Psoas muscle (tissue), 8 donors: ENCODE results near the gene IFT27. TPM values are rescaled to one million over a fixed set of nuclear protein-coding genes. Genes with fewer than 3 reads are reported as not detected.

Experiments used
- ATAC-seq, 4 donors: fragments of 200-7000 bp; cut with Tn5 transposase; one replicate each; pipeline ENCODE4 v1.9.1; 2020; ENCODE audit warnings: moderate library complexity in 3 of 4, mild to moderate bottlenecking in 2 of 4
- DNase-seq, 2 donors: peaks; one replicate each; pipeline ENCODE4 v3.0.0-alpha.2; 2020
- H3K27ac ChIP-seq: fragments of 200-600 bp; one replicate; pipeline ENCODE4 v1.8.0; 2022
- H3K27me3 ChIP-seq, 3 donors: fragments of 200-600 bp in 1 of 3; one replicate each; pipeline versions ENCODE4 v1.6.1 to v1.8.0; 2013 to 2022; ENCODE audit warnings: low read length in 2 of 3, mild to moderate bottlenecking in 2 of 3, moderate library complexity in 1 of 3; ENCODE audit not compliant: insufficient read depth in 3 of 3
- H3K36me3 ChIP-seq, 2 donors: fragments of 200-600 bp in 1 of 2; one replicate each; pipeline versions ENCODE4 v1.6.1 to v1.8.0; 2013 to 2022; ENCODE audit warnings: low read depth in 1 of 2, mild to moderate bottlenecking in 1 of 2, moderate library complexity in 1 of 2; ENCODE audit not compliant: insufficient read depth in 1 of 2
- H3K4me1 ChIP-seq: fragments of 200-600 bp; one replicate; pipeline ENCODE4 v1.8.0; 2022
- H3K4me3 ChIP-seq: fragments of 200-600 bp; one replicate; pipeline ENCODE4 v1.8.0; 2022; ENCODE audit warnings: mild to moderate bottlenecking
- H3K9me3 ChIP-seq: fragments of 200-600 bp; one replicate; pipeline ENCODE4 v1.8.0; 2022
- CTCF ChIP-seq: fragments of 200-600 bp; IDR thresholded peaks from one replicate; pipeline ENCODE4 v1.8.0; 2022; ENCODE audit warnings: antibody characterized with exemption
- WGBS, 3 donors: extraction: QIAGEN DNeasy Blood & Tissue Kit; methylation state at CpG; one replicate each; pipeline versions ENCODE4 v1.1.6 to v1.1.7; 2013; 5-methylcytosine and 5-hydroxymethylcytosine counted together
- intact Hi-C, 2 donors: fragments of 100-400 bp; cut with DNase I; formaldehyde crosslinking; loops; one replicate each; pipeline versions ENCODE4 v1.11.0 to v1.14.2; 2022
- polyA plus RNA-seq, 3 donors: library from polyadenylated mRNA; stranded (reverse); fragments of 200-250 nt; gene quantifications; one replicate each; pipeline ENCODE4 v1.2.3, GENCODE V29; 2013
- total RNA-seq, 4 donors: library from RNA; stranded (reverse); fragmentation: NEBNext Ultra II Directional in 2 of 4; extraction: Animal tissue kit (Norgen Biotek cat#: 25700) in 2 of 4; gene quantifications; one replicate each; pipeline versions ENCODE4 v1.2.1 to v1.2.4, GENCODE V29; 2021 to 2023
- donor health status: healthy with polysubstance abuse.
- donor health status: DM: no; HTN: no; CAD: no; lungs with moderate emphysema.
- donor health status: Bipolar disorder and iron deficiency.
- donor health status: healthy.
- donor health status: DM: yes; HTN: yes; CAD: no.
- donor health status: DM: no; HTN: no; CAD: no.
- donor health status: DM: no; HTN: no; CAD: no.
- donor health status: DM: yes; HTN: yes; CAD: no.

IFT27 gene
- total and polyA plus RNA-seq, 7 donors, result 5.6 to 16.7 (median 7.4) TPM

- intact Hi-C loops, result no loop called here
- no peaks in the 10 kb centered on the region for H3K4me1 ChIP-seq
- WGBS, 3 donors, result 54 to 69% (median 55%) methylated on average over 21 of the region's 21 CpGs
- no peak for TF ChIP-seq CTCF
- H3K27me3 ChIP-seq, result peaks cover 0 to 12% (median 4%) of the 10 kb centered on the region in 3 donors
- DNase-seq, result no peak
- H3K27ac ChIP-seq, result no peak overlapping the region
- ATAC-seq, result no peak
- no peaks in the 10 kb centered on the region for H3K9me3 ChIP-seq
- no peak overlapping the region for H3K4me3 ChIP-seq
- H3K36me3 ChIP-seq, result no peaks in the 10 kb centered on the region
Measured at GRCh38 chr22:36743591-36744412, 32.1 kb downstream of the IFT27 start.

GRCh38 chr22:36743011-36743410 lies 32.9 kb downstream of the IFT27 start:
- Histone ChIP-seq H3K27me3 (peaks cover 0 to 12% (median 7%) of the 10 kb centered on the region in 3 donors), H3K36me3 (no peaks in the 10 kb centered on the region), H3K4me1 (no peaks in the 10 kb centered on the region), H3K4me3 (no peak overlapping the region), H3K9me3 (no peaks in the 10 kb centered on the region), H3K27ac (no peak overlapping the region)
- ATAC-seq (no peak), DNase-seq (no peak)
- 80 to 95% (median 85%) methylated on average over 4 of the region's 4 CpGs for WGBS, 3 donors
- intact Hi-C loops, result no loop called here
- no peak for TF ChIP-seq CTCF

- Histone ChIP-seq H3K9me3 (no peaks in the 10 kb centered on the region), H3K4me1 (no peaks in the 10 kb centered on the region), H3K4me3 (no peak overlapping the region), H3K27ac (no peak overlapping the region), H3K36me3 (no peaks in the 10 kb centered on the region), H3K27me3 (peaks cover 0 to 19% (median 8%) of the 10 kb centered on the region in 3 donors)
- intact Hi-C loops, result no loop called here
- ATAC-seq, result no peak
- WGBS, 3 donors, result 36 to 67% (median 57%) methylated on average over 6 of the region's 6 CpGs
- TF ChIP-seq CTCF, result no peak
- DNase-seq, result no peak
Measured at GRCh38 chr22:36741968-36742367, 34.0 kb downstream of the IFT27 start.

- DNase-seq, result no peak
- H3K36me3 ChIP-seq, result no peaks in the 10 kb centered on the region
- H3K27ac ChIP-seq, result no peak overlapping the region
- no peaks in the 10 kb centered on the region for H3K4me1 ChIP-seq
- WGBS, 3 donors, result 77 to 84% (median 79%) methylated on average over 8 of the region's 8 CpGs
- no peaks in the 10 kb centered on the region for H3K9me3 ChIP-seq
- TF ChIP-seq CTCF, result no peak
- intact Hi-C loops, result no loop called here
- H3K27me3 ChIP-seq, result peaks cover 0 to 20% (median 8%) of the 10 kb centered on the region in 3 donors
- no peak overlapping the region for H3K4me3 ChIP-seq
- no peak for ATAC-seq
Measured at GRCh38 chr22:36741204-36741793, 34.6 kb downstream of the IFT27 start.
